ENCODE results near the gene ZNF334.

- TF ChIP-seq CTCF (IDR thresholded peaks at IDR 0.05) (no peak), POLR2A (IDR thresholded peaks at IDR 0.05) (no peak)
These were observed 7.9 kb downstream of the ZNF334 start for GRCh38 chr20:46505506-46505905.

All from uterus (tissue), 2 donors.